Activated T-helper 2 cell treated with anti-CD3 and anti-CD28 coated beads, Interferon-gamma antibody, Interleukin-2, Interleukin-4, amounts not matched to agents 10 μg/mL and 5 μg/mL and 100 μg/mL, durations not matched to agents 14 hours and 24 hours and 36 hours (primary cell): ENCODE results near the gene ZBTB47. TPM values are rescaled to one million over a fixed set of nuclear protein-coding genes. Genes with fewer than 3 reads are reported as not detected.

ENCODE experiments used
- DNase-seq: peaks from one replicate; pipeline ENCODE4 v3.0.0; 2021; ENCODE audit warnings: low spot score
- H3K27ac Mint-ChIP-seq: one replicate; pipeline ENCODE4 v1.8.0; 2021; ENCODE audit warnings: mixed read lengths
- H3K27me3 Mint-ChIP-seq: one replicate; pipeline ENCODE4 v1.8.0; 2021; ENCODE audit warnings: low read depth, mixed read lengths
- H3K36me3 Mint-ChIP-seq: one replicate; pipeline ENCODE4 v1.8.0; 2021; ENCODE audit warnings: low read depth, mixed read lengths
- H3K4me1 Mint-ChIP-seq: one replicate; pipeline ENCODE4 v1.8.0; 2021; ENCODE audit warnings: low read depth, mixed read lengths
- H3K4me3 Mint-ChIP-seq: one replicate; pipeline ENCODE4 v1.8.0; 2021; ENCODE audit warnings: low read depth, mild to moderate bottlenecking, moderate library complexity, mixed read lengths
- H3K9me3 Mint-ChIP-seq: one replicate; pipeline ENCODE4 v1.8.0; 2021; ENCODE audit warnings: mixed read lengths
- intact Hi-C: fragments of 100-400 bp; cut with micrococcal nuclease; formaldehyde crosslinking; loops from one replicate; pipeline ENCODE4 v1.15.1; 2023
- total RNA-seq: library from RNA; stranded (reverse); gene quantifications from 2 replicates; pipeline ENCODE4 v1.2.3, GENCODE V29; 2022

The ZBTB47 gene
- total RNA-seq, 1 donor from 2014 or later, result 0.16 TPM

GRCh38 chr3:42673082-42673481 is 19.6 kb downstream of the ZBTB47 start:
- H3K4me3 Mint-ChIP-seq, result no peak overlapping the region
- DNase-seq, result no peak

DNA sequence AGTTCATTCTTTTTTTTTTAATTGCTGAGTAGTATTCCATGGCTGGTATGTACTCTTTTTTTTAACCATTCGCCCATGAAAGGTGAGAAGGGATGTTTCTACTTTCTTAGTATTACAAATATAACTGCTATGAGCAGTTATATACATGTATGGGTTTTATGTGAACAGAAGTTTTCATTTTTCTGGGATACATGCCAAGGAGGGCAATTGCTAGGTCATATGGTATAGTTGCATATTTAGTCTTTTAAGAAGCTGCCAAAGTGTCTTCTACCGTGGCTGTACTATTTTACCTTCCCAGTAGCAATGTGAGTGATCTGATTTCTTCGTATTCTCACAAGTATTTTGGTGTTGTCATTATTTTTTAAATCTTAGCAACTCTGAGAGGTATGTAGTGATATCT is 20.6 kb downstream of the ZBTB47 start:
- Mint-ChIP-seq H3K27me3 (peaks cover 5% of the 10 kb centered on the region), H3K4me3 (no peak overlapping the region), H3K36me3 (no peaks in the 10 kb centered on the region), H3K4me1 (peaks cover 4% of the 10 kb centered on the region), H3K9me3 (peaks cover 26% of the 10 kb centered on the region), H3K27ac (no peak overlapping the region)
- intact Hi-C loops, result no loop called here
- no peak for DNase-seq

More at GRCh38 chr3:42673082-42673481, 19.6 kb downstream of the ZBTB47 start:
- Mint-ChIP-seq H3K27me3 (peaks cover 6% of the 10 kb centered on the region), H3K27ac (no peak overlapping the region), H3K9me3 (peaks cover 19% of the 10 kb centered on the region), H3K36me3 (no peaks in the 10 kb centered on the region), H3K4me1 (no peaks in the 10 kb centered on the region)
- intact Hi-C loops, result no loop called here

GRCh38 chr3:42675909-42676308 is 22.4 kb downstream of the ZBTB47 start:
- Mint-ChIP-seq H3K4me3 (no peak overlapping the region), H3K27ac (no peak overlapping the region), H3K27me3 (peaks cover 5% of the 10 kb centered on the region), H3K36me3 (no peaks in the 10 kb centered on the region), H3K9me3 (peaks cover 26% of the 10 kb centered on the region), H3K4me1 (peaks cover 13% of the 10 kb centered on the region)
- no peak for DNase-seq
- intact Hi-C loops, result no loop called here

- H3K27me3 Mint-ChIP-seq, result peaks cover 5% of the 10 kb centered on the region
- H3K4me1 Mint-ChIP-seq, result peaks cover 19% of the 10 kb centered on the region
- no peak overlapping the region for H3K4me3 Mint-ChIP-seq
- no peaks in the 10 kb centered on the region for H3K36me3 Mint-ChIP-seq
- no peak for DNase-seq
- H3K27ac Mint-ChIP-seq, result no peak overlapping the region
- intact Hi-C loops, result no loop called here
- peaks cover 26% of the 10 kb centered on the region for H3K9me3 Mint-ChIP-seq
Measured at GRCh38 chr3:42678447-42678846, 24.9 kb downstream of the ZBTB47 start.

- Mint-ChIP-seq H3K9me3 (peaks cover 26% of the 10 kb centered on the region), H3K4me1 (peaks cover 19% of the 10 kb centered on the region), H3K4me3 (no peak overlapping the region), H3K36me3 (no peaks in the 10 kb centered on the region), H3K27me3 (peaks cover 2% of the 10 kb centered on the region), H3K27ac (no peak overlapping the region)
- intact Hi-C loops, result no loop called here
- DNase-seq, result no peak
Measured at GRCh38 chr3:42680271-42680670, 26.8 kb downstream of the ZBTB47 start.

GRCh38 chr3:42680806-42681205 is 27.3 kb downstream of the ZBTB47 start:
- Mint-ChIP-seq H3K27ac (no peak overlapping the region), H3K27me3 (peaks cover 2% of the 10 kb centered on the region)

DNA sequence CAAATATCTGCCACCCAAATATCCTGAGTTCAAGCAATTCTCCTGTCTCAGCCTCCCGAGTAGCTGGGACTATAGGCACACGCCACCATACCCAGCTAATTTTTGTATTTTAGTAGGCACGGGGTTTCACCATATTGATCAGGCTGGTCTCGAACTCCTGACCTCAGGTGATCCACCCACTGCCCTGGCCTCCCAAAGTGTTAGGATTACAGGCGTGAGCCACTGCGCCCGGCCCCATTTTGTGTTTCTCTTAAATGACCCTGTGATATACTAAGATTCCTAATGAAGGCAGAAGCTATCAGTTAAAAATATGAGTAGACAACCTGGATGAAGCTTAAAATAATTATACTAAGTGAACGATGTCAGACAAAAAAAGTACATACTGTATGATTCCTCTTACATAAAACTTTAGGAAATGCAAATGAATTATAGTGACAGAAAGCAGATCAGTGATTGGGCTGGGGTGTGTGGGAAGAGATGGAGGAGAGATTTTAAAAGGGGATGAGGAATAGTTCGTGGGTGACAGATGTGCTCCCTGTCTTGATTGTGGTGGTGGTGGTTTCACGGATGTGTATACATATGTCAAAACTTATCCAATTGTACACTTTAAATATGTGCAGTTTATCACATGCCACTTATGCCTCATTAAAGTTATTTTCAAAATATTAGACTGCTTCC is 28.0 kb downstream of the ZBTB47 start:
- Mint-ChIP-seq H3K27me3 (peaks cover 6% of the 10 kb centered on the region), H3K4me3 (no peak overlapping the region), H3K27ac (no peak overlapping the region), H3K36me3 (no peaks in the 10 kb centered on the region), H3K4me1 (peaks cover 19% of the 10 kb centered on the region), H3K9me3 (peaks cover 26% of the 10 kb centered on the region)
- DNase-seq, result no peak
- intact Hi-C loops, result no loop called here

More at GRCh38 chr3:42680806-42681205, 27.3 kb downstream of the ZBTB47 start:
- Mint-ChIP-seq H3K4me3 (no peak overlapping the region), H3K36me3 (no peaks in the 10 kb centered on the region), H3K9me3 (peaks cover 26% of the 10 kb centered on the region), H3K4me1 (peaks cover 19% of the 10 kb centered on the region)
- intact Hi-C loops, result no loop called here
- no peak for DNase-seq

- H3K27me3 Mint-ChIP-seq, result peaks cover 14% of the 10 kb centered on the region
- H3K9me3 Mint-ChIP-seq, result peaks cover 17% of the 10 kb centered on the region
- H3K4me1 Mint-ChIP-seq, result peaks cover 19% of the 10 kb centered on the region
- H3K4me3 Mint-ChIP-seq, result no peak overlapping the region
- DNase-seq, result no peak
- intact Hi-C loops, result no loop called here
- no peak overlapping the region for H3K27ac Mint-ChIP-seq
- no peaks in the 10 kb centered on the region for H3K36me3 Mint-ChIP-seq
Measured at GRCh38 chr3:42682301-42683070, 29.0 kb downstream of the ZBTB47 start.

DNA sequence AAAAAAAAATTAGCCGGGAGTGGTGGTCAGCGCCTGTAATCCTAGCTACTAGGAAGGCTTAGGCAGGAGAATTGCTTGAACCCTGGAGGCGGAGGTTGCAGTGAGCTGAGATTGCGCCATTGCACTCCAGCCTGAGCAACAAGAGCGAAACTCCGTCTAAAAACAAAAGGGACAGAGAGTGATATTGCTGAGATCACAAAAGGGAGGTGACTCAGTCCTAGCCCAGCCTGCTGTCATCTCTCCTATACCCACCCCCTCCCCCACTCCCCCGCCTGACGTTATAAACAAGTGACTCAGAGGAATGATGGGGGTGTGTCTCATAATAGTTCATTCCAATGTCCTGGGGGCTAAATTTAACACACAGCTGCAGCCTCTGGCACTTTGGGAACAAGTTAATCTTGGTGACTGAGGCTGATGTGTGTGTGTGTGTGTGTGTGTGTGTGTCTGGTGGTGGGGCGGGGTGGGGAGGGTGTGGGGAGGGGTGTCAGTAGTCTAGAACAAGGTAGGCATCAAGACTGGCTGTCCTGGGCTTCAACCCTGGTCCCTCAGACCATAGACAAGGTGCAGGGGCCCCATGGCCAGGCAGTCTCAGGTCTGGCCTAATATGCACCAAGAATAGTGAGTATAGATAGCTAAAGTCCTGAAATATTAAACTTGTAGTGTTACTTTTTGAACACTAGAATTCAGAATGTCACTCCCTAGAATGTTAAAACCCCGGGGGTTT is 30.5 kb downstream of the ZBTB47 start:
- peaks cover 2% of the 10 kb centered on the region for H3K9me3 Mint-ChIP-seq
- H3K4me1 Mint-ChIP-seq, result peaks cover 16% of the 10 kb centered on the region
- no peaks in the 10 kb centered on the region for H3K36me3 Mint-ChIP-seq
- peaks cover 14% of the 10 kb centered on the region for H3K27me3 Mint-ChIP-seq
- no peak overlapping the region for H3K27ac Mint-ChIP-seq
- DNase-seq, result no peak
- H3K4me3 Mint-ChIP-seq, result no peak overlapping the region
- intact Hi-C loops, result loop anchor here (2.0 kb wide), 1 partner anchor 45 kb away; no protein-coding TSS in a partner anchor

- H3K27ac Mint-ChIP-seq, result no peak overlapping the region
- no peaks in the 10 kb centered on the region for H3K9me3 Mint-ChIP-seq
- H3K27me3 Mint-ChIP-seq, result peaks cover 16% of the 10 kb centered on the region
- no peak overlapping the region for H3K4me3 Mint-ChIP-seq
- intact Hi-C loops, result loop anchor here (2.0 kb wide), 1 partner anchor 46 kb away; no protein-coding TSS in a partner anchor
- peaks cover 14% of the 10 kb centered on the region for H3K4me1 Mint-ChIP-seq
- no peaks in the 10 kb centered on the region for H3K36me3 Mint-ChIP-seq
- DNase-seq, result no peak
Measured at GRCh38 chr3:42684632-42685362, 31.3 kb downstream of the ZBTB47 start.

DNA sequence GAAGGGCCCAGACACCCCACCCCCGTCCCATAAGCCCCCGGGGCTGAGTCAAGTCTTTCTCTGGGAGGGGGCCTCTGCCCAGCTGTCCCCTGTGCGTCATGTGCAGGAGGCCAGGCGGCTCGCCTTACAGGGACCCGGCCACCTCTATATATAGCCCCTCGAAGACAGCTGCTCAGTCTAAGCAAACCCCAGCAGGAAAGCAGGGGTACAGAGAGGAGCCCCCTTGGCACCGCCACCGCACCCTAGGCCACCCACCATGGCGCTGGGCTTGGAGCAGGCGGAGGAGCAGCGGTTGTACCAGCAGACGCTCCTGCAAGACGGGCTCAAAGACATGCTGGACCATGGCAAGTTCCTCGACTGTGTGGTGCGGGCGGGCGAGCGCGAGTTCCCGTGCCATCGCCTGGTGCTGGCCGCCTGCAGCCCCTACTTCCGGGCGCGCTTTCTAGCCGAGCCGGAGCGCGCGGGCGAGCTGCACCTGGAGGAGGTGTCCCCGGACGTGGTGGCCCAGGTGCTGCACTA is 31.9 kb downstream of the ZBTB47 start, which contains the start of gene KLHL40:
Gene KLHL40, plus strand, starts transcription at position 175 of the 519 bp plus-strand sequence. Its CDS starts 82 bp downstream, at position 257.
- no peak for DNase-seq
- Mint-ChIP-seq H3K36me3 (no peaks in the 10 kb centered on the region), H3K4me1 (peaks cover 9% of the 10 kb centered on the region), H3K9me3 (no peaks in the 10 kb centered on the region), H3K27me3 (peaks cover 17% of the 10 kb centered on the region), H3K27ac (no peak within 1 kb of the TSS), H3K4me3 (no peak within 1 kb of the TSS)
- intact Hi-C loops, result loop anchor here (2.0 kb wide), 1 partner anchor 47 kb away; no protein-coding TSS in a partner anchor
